ENCODE results near the gene ASIC2. TPM values are rescaled to one million over a fixed set of nuclear protein-coding genes. Genes with fewer than 3 reads are reported as not detected.

Gene ASIC2
- total RNA-seq, 5 donors from 2014 or later (not counting 1 experiment from before 2014, with no cell fraction given) = not detected

DNA sequence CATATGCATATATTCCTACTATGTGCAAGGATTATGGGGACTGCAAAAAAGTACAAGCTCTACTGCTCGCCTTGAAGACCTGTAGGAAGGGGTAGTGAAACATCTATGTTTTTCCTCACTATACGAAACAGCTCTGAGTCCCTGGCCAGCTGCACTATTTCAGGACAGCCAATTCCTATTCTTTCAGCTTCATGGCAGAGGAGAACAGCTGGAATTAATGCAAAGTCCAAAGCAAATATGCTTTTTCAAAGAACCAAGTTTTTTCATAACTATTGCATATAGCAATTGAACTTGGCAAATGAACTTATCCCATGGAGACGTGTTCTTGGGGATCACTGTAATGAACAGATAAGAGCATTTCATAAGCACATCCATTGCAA, 179.1 kb downstream of the ASIC2 start:
- POLR2A ChIA-PET = no interaction called here
- H3K9me3 Mint-ChIP-seq = no peaks in the 10 kb centered on the region
- H3K27ac ChIP-seq (ENCODE audit: low read length) = no peak overlapping the region
- no peak overlapping the region for H3K27ac Mint-ChIP-seq
- no peak overlapping the region for H3K4me3 Mint-ChIP-seq
- CTCF ChIA-PET = no interaction called here
- peaks cover 0 to 10% of the 10 kb centered on the region in 2 experiments for H3K27me3 ChIP-seq (replicated peaks in 1 of 2; ENCODE audit: control insufficient read depth in 2 of 2, extremely low read depth in 1 of 2, insufficient read depth in 2 of 2, low read length in 1 of 2)
- no peaks in the 10 kb centered on the region for H3K4me1 ChIP-seq (ENCODE audit: control insufficient read depth in 1 of 2, extremely low read depth in 1 of 2, insufficient read depth in 2 of 2, low read length in 2 of 2)
- no peaks in the 10 kb centered on the region for H3K36me3 ChIP-seq (ENCODE audit: control insufficient read depth in 2 of 2, extremely low read depth in 1 of 2, insufficient read depth in 1 of 2, low read length in 1 of 2)
- H3K9me3 ChIP-seq = no peaks in the 10 kb centered on the region
- H3K4me3 ChIP-seq (ENCODE audit: control insufficient read depth in 1 of 2, extremely low read depth in 1 of 2, low read length in 1 of 2) = no peak overlapping the region
- DNase-seq (no peak), ATAC-seq (replicated peaks in 1 of 4) (no peak)
- H3K36me3 Mint-ChIP-seq = no peaks in the 10 kb centered on the region
- H3K27me3 Mint-ChIP-seq = peaks cover 15 to 30% of the 10 kb centered on the region in 2 donors
- WGBS (ENCODE audit: insufficient coverage) = no CpG with 5 or more reads among the region's 3 CpGs
- no peaks in the 10 kb centered on the region for H3K4me1 Mint-ChIP-seq

DNA sequence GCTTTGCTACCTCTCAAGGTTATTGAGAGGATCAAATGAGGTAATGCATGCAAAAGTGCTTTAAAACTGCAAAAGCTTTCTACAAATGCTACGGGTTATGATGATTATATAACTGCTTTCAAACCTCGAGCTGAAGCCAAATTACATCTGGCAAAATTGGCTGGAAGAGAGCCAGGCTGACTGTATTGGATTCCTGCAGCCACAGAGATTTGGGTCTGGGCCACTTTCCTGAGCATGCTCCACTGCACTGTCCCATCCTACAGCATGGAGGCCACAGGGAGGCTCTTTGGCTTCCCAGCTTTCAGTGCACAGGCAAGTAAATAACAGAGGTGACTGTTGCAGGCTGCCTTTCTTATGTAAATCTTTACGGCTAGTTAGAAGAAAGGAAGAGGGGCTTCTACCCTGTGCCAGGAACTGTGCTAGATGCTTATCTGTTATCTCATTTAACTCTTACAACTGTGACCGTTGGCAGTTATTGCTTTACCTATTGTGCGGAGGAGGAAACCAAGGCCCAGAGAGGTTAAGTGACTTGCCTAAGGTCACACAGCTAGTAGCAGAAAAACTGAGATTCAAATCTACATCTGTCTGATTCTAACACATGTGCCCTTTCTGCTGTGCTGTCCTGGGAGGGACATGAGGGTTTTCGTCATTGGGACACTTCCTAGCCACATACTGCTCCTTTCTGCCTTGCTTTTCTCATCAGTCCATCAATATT, 179.7 kb downstream of the ASIC2 start:
- no peaks in the 10 kb centered on the region for H3K4me1 Mint-ChIP-seq
- POLR2A ChIA-PET = no interaction called here
- H3K9me3 Mint-ChIP-seq = no peaks in the 10 kb centered on the region

DNA sequence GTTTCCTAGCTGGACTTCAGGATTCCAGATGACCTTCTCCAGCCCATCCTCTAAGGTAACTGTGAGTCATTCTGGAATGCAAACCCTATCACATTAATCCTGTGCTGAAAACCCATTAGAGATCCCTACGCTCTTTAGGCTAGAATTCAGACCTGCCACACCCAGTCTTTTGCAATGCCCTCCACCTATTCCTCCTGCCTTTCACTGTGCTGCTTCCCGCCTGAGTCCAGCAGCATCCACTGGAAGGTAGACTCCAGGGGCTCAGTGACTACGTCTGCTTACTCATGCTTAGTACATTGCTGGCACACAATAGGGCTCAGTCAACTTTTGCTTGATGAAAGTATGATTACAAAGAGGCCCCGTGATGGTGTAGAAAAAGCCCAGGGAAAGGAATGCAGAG, 180.3 kb downstream of the ASIC2 start:
- no peak overlapping the region for H3K4me3 Mint-ChIP-seq
- ATAC-seq (replicated peaks in 1 of 4) (no peak), DNase-seq (no peak)
- 88% methylated on average over 4 of the region's 4 CpGs for WGBS (ENCODE audit: insufficient coverage)
- Histone ChIP-seq H3K4me1 (ENCODE audit: control insufficient read depth in 1 of 2, extremely low read depth in 1 of 2, insufficient read depth in 2 of 2, low read length in 2 of 2) (no peaks in the 10 kb centered on the region), H3K9me3 (no peaks in the 10 kb centered on the region), H3K36me3 (ENCODE audit: control insufficient read depth in 2 of 2, extremely low read depth in 1 of 2, insufficient read depth in 1 of 2, low read length in 1 of 2) (no peaks in the 10 kb centered on the region), H3K4me3 (ENCODE audit: control insufficient read depth in 1 of 2, extremely low read depth in 1 of 2, low read length in 1 of 2) (no peak overlapping the region), H3K27me3 (replicated peaks in 1 of 2; ENCODE audit: control insufficient read depth in 2 of 2, extremely low read depth in 1 of 2, insufficient read depth in 2 of 2, low read length in 1 of 2) (peaks cover 0 to 17% of the 10 kb centered on the region in 2 experiments), H3K27ac (ENCODE audit: low read length) (no peak overlapping the region)
- H3K4me1 Mint-ChIP-seq = no peaks in the 10 kb centered on the region
- CTCF ChIA-PET = no interaction called here
- H3K27ac Mint-ChIP-seq = no peak overlapping the region
- no peaks in the 10 kb centered on the region for H3K36me3 Mint-ChIP-seq
- no peaks in the 10 kb centered on the region for H3K9me3 Mint-ChIP-seq
- peaks cover 18 to 30% of the 10 kb centered on the region in 2 donors for H3K27me3 Mint-ChIP-seq
- POLR2A ChIA-PET = no interaction called here

More for the DNA sequence above, 179.7 kb downstream of the ASIC2 start:
- H3K4me1 ChIP-seq (ENCODE audit: control insufficient read depth in 1 of 2, extremely low read depth in 1 of 2, insufficient read depth in 2 of 2, low read length in 2 of 2) = no peaks in the 10 kb centered on the region
- Mint-ChIP-seq H3K36me3 (no peaks in the 10 kb centered on the region), H3K4me3 (no peak overlapping the region), H3K27me3 (peaks cover 15 to 30% of the 10 kb centered on the region in 2 donors), H3K27ac (no peak overlapping the region)
- peaks cover 0 to 11% of the 10 kb centered on the region in 2 experiments for H3K27me3 ChIP-seq (replicated peaks in 1 of 2; ENCODE audit: control insufficient read depth in 2 of 2, extremely low read depth in 1 of 2, insufficient read depth in 2 of 2, low read length in 1 of 2)
- 33% methylated on average over 2 of the region's 6 CpGs for WGBS (ENCODE audit: insufficient coverage)
- H3K36me3 ChIP-seq (ENCODE audit: control insufficient read depth in 2 of 2, extremely low read depth in 1 of 2, insufficient read depth in 1 of 2, low read length in 1 of 2) = no peaks in the 10 kb centered on the region
- DNase-seq (no peak), ATAC-seq (replicated peaks in 1 of 4) (no peak)
- no peak overlapping the region for H3K4me3 ChIP-seq (ENCODE audit: control insufficient read depth in 1 of 2, extremely low read depth in 1 of 2, low read length in 1 of 2)
- no peak overlapping the region for H3K27ac ChIP-seq (ENCODE audit: low read length)
- CTCF ChIA-PET = no interaction called here
- no peaks in the 10 kb centered on the region for H3K9me3 ChIP-seq

DNA sequence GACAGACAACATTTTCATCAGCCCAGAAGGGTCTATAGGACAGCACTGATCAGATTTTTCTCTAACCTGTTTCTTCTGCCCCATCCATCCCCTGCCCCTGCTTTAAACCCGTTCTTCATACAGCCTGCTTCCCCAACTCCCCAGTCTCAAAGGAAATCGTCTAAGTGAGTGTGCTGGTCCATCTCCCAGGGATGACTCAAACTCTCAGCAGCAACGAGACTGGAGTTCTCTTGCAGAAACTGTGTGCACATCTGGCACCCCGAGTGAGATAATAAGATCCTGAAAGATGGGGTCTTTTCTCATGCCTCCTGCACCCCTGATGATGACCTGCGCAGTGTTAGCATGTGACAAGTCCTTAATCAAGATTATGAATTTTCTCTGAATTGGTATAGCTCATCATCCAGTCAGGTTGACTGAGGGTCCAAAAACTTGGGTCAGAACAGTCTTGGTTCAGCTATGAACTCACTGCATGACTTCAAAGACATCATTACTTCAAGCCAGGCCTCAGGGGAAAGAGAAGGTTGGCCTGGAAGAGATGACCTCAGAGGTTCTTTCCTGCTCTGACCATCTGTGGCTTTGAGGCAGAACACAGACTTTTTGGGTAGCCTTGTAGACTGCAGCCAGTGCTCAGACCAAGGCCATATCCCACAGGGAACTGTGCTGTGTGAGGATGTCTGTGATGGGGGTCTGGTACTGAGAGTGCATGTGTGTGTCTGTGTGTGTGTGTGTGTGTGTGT, 183.6 kb downstream of the ASIC2 start:
- Mint-ChIP-seq H3K27me3 (peaks cover 24 to 29% of the 10 kb centered on the region in 2 donors), H3K27ac (no peak overlapping the region), H3K4me1 (no peaks in the 10 kb centered on the region), H3K9me3 (peaks cover 0 to 6% (median 6%) of the 10 kb centered on the region in 3 donors), H3K36me3 (no peaks in the 10 kb centered on the region), H3K4me3 (no peak overlapping the region)
- 55% methylated on average over 4 of the region's 5 CpGs for WGBS (ENCODE audit: insufficient coverage)
- ATAC-seq (replicated peaks in 1 of 4) (no peak), DNase-seq (no peak)
- Histone ChIP-seq H3K27ac (ENCODE audit: low read length) (no peak overlapping the region), H3K36me3 (ENCODE audit: control insufficient read depth in 2 of 2, extremely low read depth in 1 of 2, insufficient read depth in 1 of 2, low read length in 1 of 2) (no peaks in the 10 kb centered on the region), H3K27me3 (replicated peaks in 1 of 2; ENCODE audit: control insufficient read depth in 2 of 2, extremely low read depth in 1 of 2, insufficient read depth in 2 of 2, low read length in 1 of 2) (peaks cover 0 to 15% of the 10 kb centered on the region in 2 experiments), H3K4me1 (ENCODE audit: control insufficient read depth in 1 of 2, extremely low read depth in 1 of 2, insufficient read depth in 2 of 2, low read length in 2 of 2) (no peaks in the 10 kb centered on the region), H3K9me3 (no peaks in the 10 kb centered on the region), H3K4me3 (ENCODE audit: control insufficient read depth in 1 of 2, extremely low read depth in 1 of 2, low read length in 1 of 2) (no peak overlapping the region)
- ChIA-PET POLR2A (no interaction called here), CTCF (interaction anchor here in 1 of 2 donors (0.6 kb wide), 1 partner anchor 171 kb away, joined by 3 read pairs; no protein-coding TSS in a partner anchor)

DNA sequence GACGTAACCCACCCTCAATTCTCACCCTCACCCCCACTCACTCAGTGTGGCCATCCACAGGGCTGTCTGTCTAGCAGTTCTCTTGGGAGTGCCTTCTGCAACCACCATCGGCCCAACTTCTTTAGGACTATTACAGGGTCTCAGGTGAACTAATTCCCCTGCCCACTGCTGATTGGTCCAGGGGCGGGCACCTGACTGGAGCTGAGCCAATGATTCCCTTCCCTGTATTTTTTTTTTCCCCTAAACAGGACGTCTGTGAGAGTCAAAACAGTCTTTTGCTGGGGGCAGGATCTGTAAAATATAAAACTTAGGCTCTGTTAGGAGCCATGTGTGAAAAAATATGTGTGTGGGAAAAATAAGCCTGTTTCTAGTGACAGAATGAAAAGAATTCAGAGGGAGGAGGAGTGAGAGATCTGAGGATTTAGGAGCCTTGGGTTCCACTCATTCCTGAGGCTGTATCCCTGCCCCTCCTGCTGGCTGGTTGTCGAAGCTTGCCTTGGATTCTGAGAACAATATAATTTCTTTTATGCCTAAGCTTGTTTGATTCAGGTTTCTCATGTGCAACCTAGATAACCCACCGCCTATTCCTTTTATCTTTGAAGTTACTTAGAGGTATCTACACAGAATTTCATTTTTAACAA, 186.4 kb downstream of the ASIC2 start:
- WGBS (ENCODE audit: insufficient coverage) = 45% methylated on average over 1 of the region's 6 CpGs
- H3K9me3 Mint-ChIP-seq = peaks cover 0 to 6% (median 6%) of the 10 kb centered on the region in 3 donors
- ATAC-seq (replicated peaks in 1 of 4) (no peak), DNase-seq (no peak)
- peaks cover 20% of the 10 kb centered on the region in 2 donors for H3K27me3 Mint-ChIP-seq
- POLR2A ChIA-PET = no interaction called here
- no peaks in the 10 kb centered on the region for H3K9me3 ChIP-seq
- no peak overlapping the region for H3K4me3 ChIP-seq (ENCODE audit: control insufficient read depth in 1 of 2, extremely low read depth in 1 of 2, low read length in 1 of 2)
- no peaks in the 10 kb centered on the region for H3K4me1 Mint-ChIP-seq
- peaks cover 0 to 15% of the 10 kb centered on the region in 2 experiments for H3K27me3 ChIP-seq (replicated peaks in 1 of 2; ENCODE audit: control insufficient read depth in 2 of 2, extremely low read depth in 1 of 2, insufficient read depth in 2 of 2, low read length in 1 of 2)
- H3K4me1 ChIP-seq (ENCODE audit: control insufficient read depth in 1 of 2, extremely low read depth in 1 of 2, insufficient read depth in 2 of 2, low read length in 2 of 2) = no peaks in the 10 kb centered on the region
- CTCF ChIA-PET = no interaction called here
- no peaks in the 10 kb centered on the region for H3K36me3 ChIP-seq (ENCODE audit: control insufficient read depth in 2 of 2, extremely low read depth in 1 of 2, insufficient read depth in 1 of 2, low read length in 1 of 2)
- no peak overlapping the region for H3K4me3 Mint-ChIP-seq
- no peaks in the 10 kb centered on the region for H3K36me3 Mint-ChIP-seq
- H3K27ac ChIP-seq (ENCODE audit: low read length) = no peak overlapping the region
- H3K27ac Mint-ChIP-seq = no peak overlapping the region

DNA sequence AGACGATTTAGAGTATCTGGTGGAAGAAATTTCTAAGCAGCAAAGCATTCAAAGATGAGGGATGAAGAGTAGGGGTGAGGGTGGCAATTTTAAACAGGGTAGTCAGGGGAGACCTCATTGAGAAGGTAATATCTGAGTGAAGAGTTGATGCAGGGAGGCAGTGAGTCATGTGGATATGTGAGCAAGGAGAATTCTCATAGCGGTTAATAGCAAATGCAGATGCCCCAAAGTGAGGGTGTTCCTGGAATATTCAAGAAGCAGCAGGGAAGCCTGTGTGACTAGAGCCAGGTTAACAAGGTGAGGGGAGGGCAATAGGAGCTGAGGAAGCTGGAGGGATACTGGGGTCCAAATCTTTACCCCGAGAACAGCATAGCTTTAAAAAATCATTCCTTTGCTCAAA, 187.2 kb downstream of the ASIC2 start:
- ChIA-PET POLR2A (no interaction called here), CTCF (no interaction called here)
- H3K27ac ChIP-seq (ENCODE audit: low read length) = no peak overlapping the region
- 57% methylated on average over 2 of the region's 3 CpGs for WGBS (ENCODE audit: insufficient coverage)
- Mint-ChIP-seq H3K27me3 (peaks cover 12 to 13% of the 10 kb centered on the region in 2 donors), H3K36me3 (no peaks in the 10 kb centered on the region), H3K9me3 (peaks cover 0 to 6% (median 6%) of the 10 kb centered on the region in 3 donors), H3K27ac (no peak overlapping the region), H3K4me1 (no peaks in the 10 kb centered on the region), H3K4me3 (no peak overlapping the region)
- H3K27me3 ChIP-seq (replicated peaks in 1 of 2; ENCODE audit: control insufficient read depth in 2 of 2, extremely low read depth in 1 of 2, insufficient read depth in 2 of 2, low read length in 1 of 2) = peaks cover 0 to 15% of the 10 kb centered on the region in 2 experiments
- ATAC-seq (replicated peaks in 1 of 4) (no peak), DNase-seq (no peak)
- H3K36me3 ChIP-seq (ENCODE audit: control insufficient read depth in 2 of 2, extremely low read depth in 1 of 2, insufficient read depth in 1 of 2, low read length in 1 of 2) = no peaks in the 10 kb centered on the region
- H3K4me1 ChIP-seq (ENCODE audit: control insufficient read depth in 1 of 2, extremely low read depth in 1 of 2, insufficient read depth in 2 of 2, low read length in 2 of 2) = no peaks in the 10 kb centered on the region
- no peak overlapping the region for H3K4me3 ChIP-seq (ENCODE audit: control insufficient read depth in 1 of 2, extremely low read depth in 1 of 2, low read length in 1 of 2)
- H3K9me3 ChIP-seq = no peaks in the 10 kb centered on the region

All from T-cell (primary cell).